GM13977 (cell line): ENCODE results near the gene PIK3R6.
"Not testable (repeated sequence)": the region's sequence is repeated elsewhere in the genome, so short reads cannot be mapped to it uniquely, and the experiment has no call there.

Experiments
- DNase-seq: peaks from one replicate; pipeline ENCODE4 v3.0.0; 2012; ENCODE audit warnings: low spot score
- in situ Hi-C: fragments of 300-500 bp; cut with MboI; formaldehyde crosslinking; loops from one replicate; pipeline ENCODE4 v1.12.0; 2022; ENCODE audit warnings: low sequenced_read_pairs, low pct_unique_long_range_greater_than_20kb, mixed read lengths, inconsistent platforms; ENCODE audit not compliant: unreplicated experiment
- TF ChIP-seq, protein P1 (sequence below): IDR thresholded peaks from 2 replicates; pipeline ENCODE4 v1.5.1; 2012; ENCODE audit warnings: mild to moderate bottlenecking, control low read depth; ENCODE audit not compliant: insufficient read depth; ENCODE audit errors: extremely low read depth, missing control alignments

PIK3R6 gene

DNA sequence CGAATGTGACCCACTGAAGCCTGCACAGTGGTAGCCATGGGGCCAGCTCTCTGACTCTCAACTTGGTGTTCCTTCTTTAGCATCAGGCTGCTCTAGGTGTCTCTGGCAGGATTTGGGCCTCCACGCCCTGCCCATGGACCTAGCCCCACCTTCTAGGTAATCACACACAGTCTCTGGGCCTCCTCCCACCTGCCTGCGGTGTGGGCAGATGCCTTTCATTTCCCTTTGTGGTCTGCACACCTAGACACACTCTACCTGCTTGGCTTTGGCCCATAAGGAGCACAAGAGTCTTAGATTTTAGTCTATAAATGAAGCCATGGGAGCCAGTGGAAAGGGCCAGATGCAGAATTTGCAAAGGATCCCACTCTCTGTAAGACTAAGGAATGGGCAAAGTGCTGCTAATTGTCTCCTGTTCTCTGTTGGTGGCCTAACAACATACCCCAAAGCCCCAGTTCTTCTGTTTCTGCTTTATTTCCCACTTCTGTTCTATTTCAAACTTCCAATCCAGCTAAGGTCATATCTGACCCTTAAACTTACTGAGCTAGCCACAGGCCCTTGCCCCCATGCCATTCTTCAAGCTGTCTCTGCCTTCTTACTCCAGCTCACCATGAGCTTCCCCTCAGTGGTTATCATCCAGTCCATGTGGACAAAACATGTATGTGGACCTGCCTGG, 61.1 kb downstream of the PIK3R6 start:
- in situ Hi-C loops, result no loop called here
- TF ChIP-seq, protein P1, sequence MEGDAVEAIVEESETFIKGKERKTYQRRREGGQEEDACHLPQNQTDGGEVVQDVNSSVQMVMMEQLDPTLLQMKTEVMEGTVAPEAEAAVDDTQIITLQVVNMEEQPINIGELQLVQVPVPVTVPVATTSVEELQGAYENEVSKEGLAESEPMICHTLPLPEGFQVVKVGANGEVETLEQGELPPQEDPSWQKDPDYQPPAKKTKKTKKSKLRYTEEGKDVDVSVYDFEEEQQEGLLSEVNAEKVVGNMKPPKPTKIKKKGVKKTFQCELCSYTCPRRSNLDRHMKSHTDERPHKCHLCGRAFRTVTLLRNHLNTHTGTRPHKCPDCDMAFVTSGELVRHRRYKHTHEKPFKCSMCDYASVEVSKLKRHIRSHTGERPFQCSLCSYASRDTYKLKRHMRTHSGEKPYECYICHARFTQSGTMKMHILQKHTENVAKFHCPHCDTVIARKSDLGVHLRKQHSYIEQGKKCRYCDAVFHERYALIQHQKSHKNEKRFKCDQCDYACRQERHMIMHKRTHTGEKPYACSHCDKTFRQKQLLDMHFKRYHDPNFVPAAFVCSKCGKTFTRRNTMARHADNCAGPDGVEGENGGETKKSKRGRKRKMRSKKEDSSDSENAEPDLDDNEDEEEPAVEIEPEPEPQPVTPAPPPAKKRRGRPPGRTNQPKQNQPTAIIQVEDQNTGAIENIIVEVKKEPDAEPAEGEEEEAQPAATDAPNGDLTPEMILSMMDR, result no peak
- no peak for DNase-seq

DNA sequence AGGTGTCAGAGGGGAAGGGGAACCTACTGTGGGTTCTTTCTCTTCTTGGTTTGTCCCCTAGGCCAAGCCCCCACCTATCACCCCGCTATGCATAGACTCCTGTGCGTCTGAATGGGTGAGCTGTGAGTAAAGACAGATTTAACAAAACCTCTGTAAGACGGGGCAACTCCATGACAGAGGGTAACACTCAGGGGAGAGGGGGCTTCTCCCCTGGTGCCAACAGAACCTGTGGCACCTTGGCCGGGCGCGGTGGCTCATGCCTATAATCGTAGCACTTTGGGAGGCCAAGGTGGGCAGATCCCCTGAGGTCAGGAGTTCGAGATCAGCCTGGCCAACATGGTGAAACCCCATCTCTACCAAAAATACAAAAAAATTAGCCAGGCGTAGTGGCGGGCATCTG, 62.1 kb downstream of the PIK3R6 start:
- DNase-seq, in situ Hi-C loops: not testable (repeated sequence)

DNA sequence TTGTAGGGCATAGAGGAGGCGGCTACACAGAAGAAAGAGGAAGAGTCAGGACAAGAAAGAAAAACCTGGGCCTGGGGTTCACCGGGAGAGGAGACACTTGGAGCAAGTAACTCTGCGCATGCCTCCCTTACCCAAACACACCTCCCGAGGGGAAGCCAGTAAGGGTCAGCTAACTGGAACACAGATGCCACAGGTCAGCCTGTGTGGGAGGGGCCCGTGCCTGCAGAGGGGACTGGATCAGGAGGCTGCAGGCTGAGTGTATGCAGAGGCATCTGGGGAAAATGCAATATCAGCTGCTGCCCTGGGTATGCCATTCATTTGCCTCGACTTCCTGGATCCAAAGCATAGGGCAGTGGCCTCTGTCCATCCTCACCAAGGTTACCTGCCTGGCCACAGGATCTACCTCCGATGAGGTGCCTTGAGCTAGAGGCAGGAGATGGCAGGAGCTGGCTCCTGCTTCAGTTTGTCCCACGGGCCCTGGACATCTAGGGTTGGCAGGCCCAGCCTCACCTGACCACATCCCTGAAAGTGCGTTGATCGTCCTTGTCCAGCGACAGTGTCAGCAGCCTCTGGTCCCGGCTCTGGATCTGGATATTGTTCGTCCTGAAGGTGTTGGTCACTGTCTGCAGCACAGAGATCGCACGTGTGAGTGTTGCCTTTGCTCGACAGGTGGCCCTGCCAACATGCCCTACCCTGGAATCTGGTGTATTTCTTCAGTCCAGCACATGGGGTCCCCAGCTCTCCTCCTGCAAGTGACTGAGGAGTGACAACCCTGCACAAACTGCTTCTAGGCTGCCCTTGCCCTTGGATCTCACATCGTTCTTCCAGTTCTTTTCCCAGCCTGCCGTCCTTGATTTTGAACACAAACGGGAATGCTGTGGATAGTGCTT, 63.7 kb downstream of the PIK3R6 start:
- DNase-seq, result no peak
- TF ChIP-seq, protein P1, result peak; percentile 26
- in situ Hi-C loops, result no loop called here

DNA sequence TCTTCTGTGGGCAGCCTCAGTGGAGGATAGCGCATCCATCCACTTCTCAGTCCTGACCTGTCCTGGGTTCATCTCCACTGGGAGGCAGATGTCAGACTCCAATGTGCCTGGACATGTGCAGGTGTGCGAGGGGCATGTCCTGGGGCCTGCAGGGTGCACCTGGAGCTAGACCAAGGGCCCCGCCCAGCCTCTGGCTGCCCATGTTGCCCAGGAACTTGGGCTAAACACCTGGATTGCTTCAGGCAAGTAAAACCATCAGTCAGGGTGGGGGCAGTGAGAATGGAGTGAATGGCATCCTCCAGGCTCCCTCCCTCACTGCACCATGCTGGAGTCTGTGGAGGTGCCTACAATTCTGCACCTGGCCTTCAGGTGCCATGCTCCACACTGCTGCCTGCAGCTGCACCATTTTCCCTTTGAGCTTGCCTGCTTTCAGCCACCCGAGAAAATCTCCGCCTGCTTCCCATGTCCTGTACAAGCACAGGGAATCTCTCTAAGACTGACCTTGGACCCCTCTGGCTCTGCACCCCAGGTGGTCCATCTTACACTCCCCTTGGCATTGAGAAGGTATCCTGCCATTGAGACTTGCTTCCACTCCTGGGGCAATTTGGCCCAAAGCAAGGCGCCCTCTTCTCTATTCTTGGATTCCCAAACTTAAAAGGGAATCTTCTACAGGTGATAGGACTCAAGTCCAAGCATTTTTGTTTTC, 66.2 kb downstream of the PIK3R6 start:
- in situ Hi-C loops, result no loop called here
- TF ChIP-seq, protein P1, result no peak
- DNase-seq, result no peak

DNA sequence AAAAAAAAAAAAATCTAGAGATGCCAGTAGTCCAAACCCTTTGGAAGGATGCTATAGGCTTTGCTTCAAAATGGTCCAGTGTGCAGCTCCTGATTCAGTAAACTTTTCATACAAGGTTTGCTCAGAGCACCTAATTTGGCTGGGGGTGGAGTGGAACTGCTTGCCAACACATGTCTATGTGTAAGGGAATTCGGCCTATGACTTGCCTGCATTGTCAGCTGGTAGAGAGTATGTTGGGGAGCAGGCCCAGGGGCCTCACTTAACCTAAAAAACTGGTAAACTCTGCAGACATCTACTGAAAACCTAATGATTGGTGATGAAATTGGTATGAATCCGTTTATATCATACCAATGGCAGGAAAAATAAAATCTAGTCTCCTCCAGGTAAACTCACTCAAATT, 66.8 kb downstream of the PIK3R6 start:
- in situ Hi-C loops, result no loop called here
- no peak for DNase-seq

DNA sequence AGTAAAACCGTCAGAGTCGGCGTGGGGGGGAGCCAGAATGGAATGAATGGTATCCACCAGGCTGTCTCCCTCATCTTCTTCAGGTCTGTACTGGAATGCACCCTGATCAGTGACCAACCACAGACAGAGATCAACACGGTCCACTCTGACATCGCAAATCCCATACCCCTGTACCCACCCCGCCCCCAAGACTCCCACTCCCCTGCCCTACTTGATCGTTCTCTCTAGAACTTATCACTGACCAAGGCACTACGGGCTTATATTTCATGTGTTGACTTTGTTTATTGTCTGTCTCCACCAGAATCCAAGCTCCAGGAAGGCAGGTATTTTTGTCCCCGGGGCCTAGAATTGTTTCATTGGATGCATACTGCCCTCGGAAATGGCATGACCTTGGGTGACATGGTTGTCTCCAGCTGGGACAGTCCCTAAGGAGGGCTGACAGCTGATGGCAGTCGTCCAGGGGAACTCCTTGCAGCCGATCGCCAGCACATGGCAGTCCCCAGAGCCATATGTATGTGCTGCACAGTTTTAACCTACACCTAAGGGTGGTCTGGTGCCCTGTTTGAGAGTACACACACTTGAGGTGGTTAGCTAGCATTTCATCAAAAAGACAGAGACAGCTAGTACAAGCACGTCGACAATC, 67.8 kb downstream of the PIK3R6 start:
- no peak for DNase-seq
- TF ChIP-seq, protein P1, result no peak
- in situ Hi-C loops, result no loop called here

More for the DNA sequence above, 66.8 kb downstream of the PIK3R6 start:
- TF ChIP-seq, protein P1, result no peak
